Erythroblast (primary cell): ENCODE data around the gene SUMF1.

Source experiments
- GATA1 ChIP-seq: IDR thresholded peaks from 2 replicates; pipeline ENCODE4 v1.6.1; 2011; ENCODE audit warnings: low read depth, mild to moderate bottlenecking, control low read depth, low read length, moderate library complexity
- POLR2A ChIP-seq: IDR thresholded peaks from 2 replicates; pipeline ENCODE4 v1.6.1; 2011; ENCODE audit warnings: mild to moderate bottlenecking, low read length

DNA sequence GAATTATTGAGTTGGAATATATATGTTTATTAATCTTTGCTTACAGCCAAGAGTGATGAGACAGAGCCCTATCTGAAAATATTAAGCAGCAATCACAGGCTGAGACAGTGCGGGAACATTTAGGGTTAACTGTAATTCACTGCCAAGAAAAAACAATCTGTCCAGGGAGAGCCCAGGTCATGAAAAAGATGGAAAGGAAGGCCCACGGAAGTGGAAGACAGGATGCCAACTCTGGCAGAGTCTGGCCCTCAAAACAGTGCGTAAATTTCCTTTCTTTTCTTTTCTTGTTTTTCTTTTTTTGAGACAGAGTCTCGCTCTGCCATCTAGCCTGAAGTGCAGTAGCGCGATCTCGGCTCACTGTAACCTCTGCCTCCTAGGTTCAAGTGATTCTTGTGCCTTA lies 67.6 kb downstream of the SUMF1 start:
- TF ChIP-seq POLR2A: no peak
- TF ChIP-seq GATA1: no peak
